Activated naive CD8-positive, alpha-beta T cell treated with anti-CD3 and anti-CD28 coated beads for 36 hours (primary cell): Measurements from ENCODE around the gene ALDH3A1. TPM values are rescaled to one million over a fixed set of nuclear protein-coding genes. Genes with fewer than 3 reads are reported as not detected.

Experiments
- DNase-seq: peaks from one replicate; pipeline ENCODE4 v3.0.0; 2021
- H3K27ac Mint-ChIP-seq: one replicate; pipeline ENCODE4 v1.8.0; 2022; ENCODE audit warnings: mild to moderate bottlenecking, moderate library complexity, mixed read lengths
- H3K27me3 Mint-ChIP-seq: one replicate; pipeline ENCODE4 v1.8.0; 2022; ENCODE audit warnings: mild to moderate bottlenecking, mixed read lengths
- H3K36me3 Mint-ChIP-seq: one replicate; pipeline ENCODE4 v1.8.0; 2021; ENCODE audit warnings: mild to moderate bottlenecking, mixed read lengths
- H3K4me1 Mint-ChIP-seq: one replicate; pipeline ENCODE4 v1.8.0; 2021; ENCODE audit warnings: mixed read lengths
- H3K4me3 Mint-ChIP-seq: one replicate; pipeline ENCODE4 v1.8.0; 2022; ENCODE audit warnings: mild to moderate bottlenecking, moderate library complexity, mixed read lengths
- H3K9me3 Mint-ChIP-seq: one replicate; pipeline ENCODE4 v1.8.0; 2022; ENCODE audit warnings: mixed read lengths
- total RNA-seq, 2 experiments: library from RNA; stranded (reverse); gene quantifications; one replicate each; pipeline ENCODE4 v1.2.3, GENCODE V29; 2021

Gene ALDH3A1
- total RNA-seq, 2 experiments from 2014 or later: 0.34 to 0.47 TPM

DNA sequence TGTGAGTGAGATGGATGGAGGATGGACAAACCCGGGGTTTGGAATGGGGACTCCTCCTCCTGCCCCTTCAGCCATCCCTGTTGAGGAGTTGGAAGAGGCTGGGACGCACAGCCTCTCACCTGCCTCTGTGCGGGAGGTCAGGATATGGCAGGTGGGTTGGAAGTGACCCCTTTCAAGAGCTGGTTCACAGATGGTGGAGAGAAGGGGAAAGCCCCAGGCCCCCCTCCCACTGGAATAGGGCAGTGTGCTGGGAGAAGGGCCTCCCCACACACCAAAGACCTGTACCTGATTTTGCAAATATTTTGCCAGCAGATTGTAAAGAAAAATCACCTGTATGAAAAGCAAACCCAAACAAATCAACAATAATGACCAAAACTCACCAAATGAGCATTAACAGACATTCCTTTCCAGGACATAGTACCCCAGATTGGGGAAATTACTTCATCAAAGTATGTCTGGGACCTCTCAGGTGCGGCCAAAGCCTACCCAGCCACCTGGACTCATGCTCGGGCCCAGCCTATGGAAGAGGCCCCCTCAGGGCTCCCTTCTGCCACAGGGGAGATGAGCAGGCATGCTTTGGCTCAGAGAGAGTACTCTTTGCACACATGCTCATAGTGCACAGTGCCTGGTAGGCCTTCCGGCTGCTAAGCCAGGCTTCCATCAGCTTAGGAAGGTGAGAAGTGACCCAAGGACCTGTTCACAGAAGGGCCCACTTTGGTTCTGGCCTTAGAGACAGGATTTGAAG is 39.5 kb downstream of the ALDH3A1 start:
- Mint-ChIP-seq H3K36me3 (no peaks in the 10 kb centered on the region), H3K27ac (no peak overlapping the region)

DNA sequence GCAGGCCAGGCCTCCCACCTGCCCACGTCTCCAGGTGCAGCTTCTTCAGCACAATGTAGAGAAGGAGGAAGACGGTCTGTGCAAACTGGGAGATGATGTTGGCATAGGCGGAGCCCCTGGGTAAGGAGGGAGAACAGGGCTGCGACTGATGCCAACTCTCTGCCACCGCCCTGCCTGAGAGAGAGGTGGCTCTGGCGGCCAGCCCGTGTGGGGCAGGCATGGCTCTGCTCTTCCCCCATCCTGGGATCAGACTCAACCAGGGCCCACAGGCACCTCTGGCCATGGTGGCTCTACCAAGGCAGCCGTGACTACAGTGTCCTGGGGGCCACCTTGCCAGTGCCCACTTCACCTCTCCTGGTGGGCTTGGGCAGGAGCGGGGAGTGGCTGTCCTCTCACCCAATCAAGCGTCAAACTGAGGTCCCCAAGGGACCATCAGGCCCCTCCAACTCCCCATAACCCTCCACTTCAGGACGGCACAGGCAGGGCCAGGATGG is 40.3 kb downstream of the ALDH3A1 start:
- no peaks in the 10 kb centered on the region for H3K27me3 Mint-ChIP-seq
- DNase-seq: no peak
- H3K27ac Mint-ChIP-seq: no peak overlapping the region
- no peaks in the 10 kb centered on the region for H3K36me3 Mint-ChIP-seq
- no peak overlapping the region for H3K4me3 Mint-ChIP-seq
- H3K9me3 Mint-ChIP-seq: no peaks in the 10 kb centered on the region
- no peaks in the 10 kb centered on the region for H3K4me1 Mint-ChIP-seq

More for the DNA sequence above, 39.5 kb downstream of the ALDH3A1 start:
- Mint-ChIP-seq H3K27me3 (no peaks in the 10 kb centered on the region), H3K4me1 (no peaks in the 10 kb centered on the region), H3K9me3 (no peaks in the 10 kb centered on the region), H3K4me3 (no peak overlapping the region)
- no peak for DNase-seq

DNA sequence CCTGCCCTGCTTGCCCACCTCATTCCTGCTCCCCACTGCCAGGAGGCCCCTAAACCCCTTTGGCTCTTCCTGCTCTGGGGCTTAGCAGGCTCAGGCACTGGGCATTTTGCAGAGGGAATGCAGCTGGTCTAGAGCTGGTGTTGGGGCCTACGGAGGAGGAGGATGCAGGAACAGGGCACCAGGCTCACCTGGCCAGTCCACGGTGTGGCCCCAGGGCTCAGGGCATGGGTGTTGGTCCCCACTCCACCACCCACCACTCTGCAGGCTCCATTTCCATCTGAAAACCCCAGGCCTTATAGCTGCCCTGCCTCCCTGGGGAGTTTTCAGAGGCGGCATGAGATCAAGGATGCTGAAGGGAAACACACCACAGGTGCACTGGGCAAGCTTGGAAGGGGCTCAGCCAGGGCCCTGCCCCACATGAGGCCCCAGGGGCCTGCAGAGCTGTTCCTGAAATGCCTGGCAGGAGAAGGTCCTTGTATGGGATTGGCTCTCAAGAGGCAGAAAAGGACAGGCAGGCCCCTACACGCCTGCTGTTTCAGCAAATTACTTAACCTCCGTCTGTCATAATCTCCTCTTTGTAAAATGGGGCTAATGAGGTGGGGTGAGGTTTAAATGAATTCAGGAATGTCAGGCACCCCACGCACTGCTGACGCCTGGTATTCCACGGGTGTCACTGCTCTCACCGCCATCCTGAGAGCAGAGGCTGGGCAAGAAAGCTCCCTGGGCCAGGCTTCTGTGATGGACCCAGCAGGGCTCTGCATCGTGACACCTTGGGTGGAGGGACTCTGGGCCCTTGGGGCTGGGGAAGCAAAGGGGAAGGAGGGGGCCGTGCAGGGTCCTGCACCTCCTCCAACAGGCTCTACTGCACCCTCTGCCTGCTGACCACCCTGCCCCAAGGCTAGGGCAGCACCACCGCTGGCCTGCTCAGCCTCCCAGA is 41.0 kb downstream of the ALDH3A1 start:
- Mint-ChIP-seq H3K4me3 (no peak overlapping the region), H3K36me3 (no peaks in the 10 kb centered on the region), H3K27me3 (no peaks in the 10 kb centered on the region), H3K9me3 (no peaks in the 10 kb centered on the region), H3K4me1 (peaks cover 1% of the 10 kb centered on the region), H3K27ac (no peak overlapping the region)
- no peak for DNase-seq

DNA sequence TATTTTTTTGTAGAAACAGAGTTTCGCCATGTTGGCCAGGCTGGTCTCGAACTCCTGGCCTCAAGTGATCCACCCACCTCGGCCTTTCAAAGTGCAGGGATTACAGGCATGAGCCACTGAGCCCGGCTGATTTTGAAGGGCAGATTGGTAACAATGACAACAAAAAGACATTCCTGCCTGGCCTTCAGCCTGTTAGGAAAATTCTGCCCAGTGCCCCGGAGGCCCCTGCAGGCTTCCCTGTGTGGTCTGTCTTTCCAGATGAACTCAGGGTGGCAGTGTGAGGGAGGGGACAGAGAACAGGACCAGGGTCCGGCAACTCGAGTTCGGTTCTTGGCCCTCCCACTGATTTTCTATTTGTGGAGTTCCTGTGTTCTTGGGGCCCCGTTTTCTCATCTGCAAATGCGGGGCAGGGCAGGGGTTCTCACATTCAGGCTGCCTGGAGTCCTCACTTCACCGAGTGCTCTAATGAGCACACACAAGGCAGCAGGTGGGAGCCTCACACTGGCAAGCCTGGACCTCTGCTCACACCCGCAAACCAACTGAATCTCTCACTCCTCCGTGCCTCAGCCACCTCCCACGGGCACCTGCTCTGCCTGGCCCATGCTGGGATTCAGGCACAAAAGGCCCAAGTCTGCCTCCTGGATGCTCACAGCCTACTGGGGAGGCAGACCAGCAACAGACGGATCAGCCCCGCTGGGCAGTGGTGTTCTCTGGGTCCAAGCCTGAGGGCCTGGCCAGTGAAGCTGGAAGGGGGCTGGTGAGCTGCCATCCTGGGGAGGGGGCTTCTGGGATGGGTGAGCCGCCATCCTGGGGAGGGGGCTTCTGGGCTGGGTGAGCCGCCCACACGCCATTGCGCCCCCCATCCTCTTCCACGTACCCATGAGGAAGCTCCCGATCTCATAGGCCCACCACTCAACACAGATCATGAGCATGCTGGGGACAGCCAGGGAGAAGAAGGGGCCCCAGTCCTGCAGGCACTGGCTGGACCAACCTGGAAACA is 42.0 kb downstream of the ALDH3A1 start:
- Mint-ChIP-seq H3K27me3 (no peaks in the 10 kb centered on the region), H3K4me1 (peaks cover 2% of the 10 kb centered on the region), H3K27ac (no peak overlapping the region), H3K36me3 (no peaks in the 10 kb centered on the region), H3K9me3 (no peaks in the 10 kb centered on the region), H3K4me3 (no peak overlapping the region)
- no peak for DNase-seq

DNA sequence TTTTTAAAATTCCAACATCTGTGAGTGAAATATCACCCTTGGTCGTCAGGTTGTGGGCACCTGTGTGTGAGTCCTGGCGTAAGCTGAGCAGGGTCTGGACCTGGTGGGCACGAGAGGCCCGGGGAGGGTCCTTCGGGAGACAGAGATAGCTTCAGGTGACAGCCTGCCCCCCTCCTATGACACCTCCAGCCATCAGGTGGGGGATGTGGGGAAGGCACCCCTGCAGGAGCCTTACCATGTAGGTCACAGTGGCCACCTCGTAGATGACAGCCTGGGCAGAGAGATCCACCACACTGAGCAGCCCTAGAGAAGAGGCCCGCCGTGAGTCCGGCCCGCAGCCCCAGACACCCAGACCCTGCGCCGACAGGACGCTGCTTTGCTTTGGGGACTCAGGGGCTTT is 42.9 kb downstream of the ALDH3A1 start:
- Mint-ChIP-seq H3K36me3 (no peaks in the 10 kb centered on the region), H3K27ac (no peak overlapping the region), H3K9me3 (no peaks in the 10 kb centered on the region), H3K4me3 (no peak overlapping the region), H3K27me3 (no peaks in the 10 kb centered on the region), H3K4me1 (peaks cover 2% of the 10 kb centered on the region)
- DNase-seq: no peak

DNA sequence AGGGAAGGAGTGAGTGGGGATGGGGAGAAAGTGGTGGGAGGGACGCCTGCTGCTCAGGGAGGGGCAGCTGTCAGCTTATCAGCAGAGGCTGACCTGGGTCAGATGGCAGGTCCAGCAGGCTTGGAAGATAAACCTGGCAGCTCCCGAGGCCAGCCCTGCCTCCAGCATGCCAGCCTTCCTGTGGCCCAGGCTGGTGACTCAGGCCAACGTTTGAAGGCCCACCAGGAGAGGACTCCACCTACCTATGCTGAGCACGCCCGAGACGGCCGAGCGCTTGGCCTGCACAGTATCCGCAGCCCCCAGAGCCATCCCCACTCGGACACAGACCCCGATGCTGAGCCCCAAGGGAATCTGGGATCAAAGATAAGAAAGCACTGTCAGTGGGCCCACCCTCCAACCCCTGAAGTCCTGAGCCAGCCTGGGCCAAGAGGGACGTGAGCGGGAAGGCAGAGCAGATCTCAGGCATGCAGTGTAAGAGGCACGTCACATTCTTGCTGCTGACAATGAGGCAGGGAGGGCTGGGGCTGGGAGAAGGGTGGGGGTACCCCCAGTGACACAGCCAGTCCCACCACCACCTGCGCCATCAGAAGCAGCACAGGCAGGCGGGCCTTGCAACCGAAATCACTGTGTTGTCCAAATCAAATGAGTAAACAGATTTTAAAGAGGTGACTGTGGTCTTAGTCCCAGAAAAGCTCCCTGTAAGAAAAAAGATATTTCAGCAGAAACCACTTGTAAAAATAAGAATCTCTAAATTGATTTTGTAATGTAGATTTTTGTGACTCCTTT is 44.1 kb downstream of the ALDH3A1 start:
- H3K27me3 Mint-ChIP-seq: no peaks in the 10 kb centered on the region
- H3K36me3 Mint-ChIP-seq: no peaks in the 10 kb centered on the region
- no peak for DNase-seq
- peaks cover 2% of the 10 kb centered on the region for H3K4me1 Mint-ChIP-seq
- H3K27ac Mint-ChIP-seq: no peak overlapping the region
- no peaks in the 10 kb centered on the region for H3K9me3 Mint-ChIP-seq
- H3K4me3 Mint-ChIP-seq: no peak overlapping the region

DNA sequence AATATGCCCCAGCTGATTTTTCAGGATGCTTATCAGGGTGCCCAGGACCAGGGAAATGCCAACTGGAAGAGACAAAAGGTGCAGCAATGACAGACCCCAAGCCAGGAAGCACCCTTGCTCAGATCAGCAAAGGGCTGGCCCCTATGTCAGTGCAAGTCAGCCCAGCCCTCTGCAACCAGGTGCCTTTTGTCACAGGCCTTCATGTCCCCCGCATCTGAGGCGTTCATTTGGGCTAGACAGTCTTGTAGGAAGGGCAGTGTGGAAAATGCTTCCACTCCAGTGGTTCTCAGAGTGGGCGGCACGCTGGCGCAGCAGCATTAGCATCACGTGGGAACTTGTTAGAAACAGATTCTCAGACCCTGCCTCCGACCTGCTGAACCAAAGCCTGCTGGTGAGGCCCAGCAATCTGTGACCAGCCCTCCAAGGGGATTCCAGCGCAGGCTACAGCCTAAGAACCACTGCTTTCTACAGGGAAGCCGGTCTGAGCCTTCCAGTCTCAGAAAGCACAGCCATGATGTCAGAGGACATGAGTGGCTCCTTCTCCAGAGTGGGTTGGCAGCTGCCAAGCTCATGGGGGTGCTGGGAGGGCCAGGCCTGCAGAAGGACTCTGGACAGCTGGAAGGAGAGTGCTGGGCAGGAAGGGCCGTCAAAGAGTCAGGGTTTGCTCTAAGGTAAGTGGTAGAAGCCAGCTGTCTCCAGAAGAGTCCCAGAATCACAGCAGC is 44.8 kb downstream of the ALDH3A1 start:
- Mint-ChIP-seq H3K27ac (no peak overlapping the region), H3K9me3 (no peaks in the 10 kb centered on the region), H3K36me3 (no peaks in the 10 kb centered on the region), H3K4me3 (no peak overlapping the region), H3K27me3 (no peaks in the 10 kb centered on the region), H3K4me1 (peaks cover 2% of the 10 kb centered on the region)
- no peak for DNase-seq

DNA sequence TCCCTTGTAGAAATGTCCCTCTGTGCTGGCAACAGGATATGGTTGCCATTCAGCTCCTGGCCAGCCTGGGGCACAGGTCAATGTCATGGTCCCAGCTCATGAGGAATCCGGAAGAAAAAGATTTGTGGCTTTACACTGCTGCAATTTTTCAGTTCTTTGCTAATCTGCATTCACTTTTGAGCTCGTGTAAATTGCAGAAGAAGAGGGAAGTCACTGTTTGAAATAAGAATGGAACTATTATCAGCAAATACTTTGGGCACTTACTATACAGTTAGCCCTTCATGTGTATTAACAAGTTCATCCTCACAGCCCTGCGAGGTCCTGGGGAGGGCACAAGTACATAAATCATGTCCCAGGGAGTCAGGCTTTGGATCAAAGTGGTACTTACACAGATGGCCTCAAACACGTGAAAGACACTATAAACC is 45.9 kb downstream of the ALDH3A1 start:
- Mint-ChIP-seq H3K4me3 (no peak overlapping the region), H3K9me3 (no peaks in the 10 kb centered on the region), H3K4me1 (peaks cover 2% of the 10 kb centered on the region), H3K27me3 (no peaks in the 10 kb centered on the region), H3K27ac (no peak overlapping the region), H3K36me3 (no peaks in the 10 kb centered on the region)
- DNase-seq: no peak

Other genes starting within 250 kb of the ALDH3A1 start
- gene SLC47A1, start 214.4 kb downstream of the ALDH3A1 start, total RNA-seq: not detected
- 10 to 100 TPM; 22.0 to 26.0 TPM for gene ALDH3A2, start 99.5 kb downstream of the ALDH3A1 start, total RNA-seq
- not detected for gene SLC47A2, start 31.7 kb downstream of the ALDH3A1 start, total RNA-seq
- gene ULK2, start 119.6 kb upstream of the ALDH3A1 start, total RNA-seq: 1 to 10 TPM; 4.9 to 5.8 TPM
- 10 to 100 TPM; 25.7 to 27.5 TPM for gene AKAP10, start 229.5 kb upstream of the ALDH3A1 start, total RNA-seq